ENCODE results near the gene UNC5CL. TPM values are rescaled to one million over a fixed set of nuclear protein-coding genes. Genes with fewer than 3 reads are reported as not detected.

Gene UNC5CL
- total RNA-seq, 2 experiments from 2014 or later, result 1.1 TPM

DNA sequence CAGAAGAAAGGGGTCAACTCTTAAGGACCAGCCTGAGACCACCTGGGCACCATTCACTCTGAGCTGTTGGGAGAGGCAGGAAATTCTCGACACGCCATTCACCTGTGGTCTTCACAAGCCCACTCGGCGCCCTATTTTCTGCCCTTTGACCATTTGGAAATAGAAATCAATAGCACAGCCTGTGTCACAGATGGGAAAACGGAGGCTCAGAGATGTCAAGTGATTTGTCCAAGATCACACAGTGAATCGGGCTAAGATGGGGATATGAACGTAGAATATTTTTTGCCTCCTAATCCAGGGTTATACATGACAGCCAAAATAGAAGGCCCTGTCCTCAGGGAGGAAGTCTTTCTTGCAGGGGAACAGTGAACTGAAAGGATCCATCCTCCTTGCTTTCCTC, 10.9 kb upstream of the UNC5CL start:
- ChIA-PET POLR2A (interaction anchor here (2.0 kb wide), 1 partner anchor 22 kb away, joined by 5 read pairs; no protein-coding TSS in a partner anchor), CTCF (interaction anchor here (0.7 to 5.7 kb wide), 3 partner anchors 10 to 22 kb away, joined by 3 to 35 read pairs (median 6); partner anchors contain the start of gene UNC5CL)
- no peak for DNase-seq
- Mint-ChIP-seq H3K27ac (no peak overlapping the region), H3K4me3 (no peak overlapping the region), H3K4me1 (ENCODE audit: low read depth) (peaks cover 19% of the 10 kb centered on the region), H3K36me3 (ENCODE audit: low read depth) (peaks cover 8% of the 10 kb centered on the region), H3K9me3 (ENCODE audit: insufficient read depth) (no peaks in the 10 kb centered on the region), H3K27me3 (ENCODE audit: low read depth) (no peaks in the 10 kb centered on the region)
- ATAC-seq, result no peak

- Mint-ChIP-seq H3K27ac (no peak overlapping the region), H3K27me3 (ENCODE audit: low read depth) (no peaks in the 10 kb centered on the region), H3K4me3 (no peak overlapping the region), H3K36me3 (ENCODE audit: low read depth) (peaks cover 8% of the 10 kb centered on the region), H3K9me3 (ENCODE audit: insufficient read depth) (no peaks in the 10 kb centered on the region), H3K4me1 (ENCODE audit: low read depth) (peaks cover 17% of the 10 kb centered on the region)
- no peak for DNase-seq
- ChIA-PET CTCF (interaction anchor here (0.7 to 5.7 kb wide), 3 partner anchors 10 to 21 kb away, joined by 3 to 35 read pairs (median 6); partner anchors contain the start of gene UNC5CL), POLR2A (interaction anchor here (1.5 to 2.0 kb wide), 2 partner anchors 22 kb away, joined by 4 to 5 read pairs; no protein-coding TSS in a partner anchor)
- no peak for ATAC-seq
Observed at GRCh38 chr6:41049521-41049920, 10.5 kb upstream of the UNC5CL start.

- Mint-ChIP-seq H3K9me3 (ENCODE audit: insufficient read depth) (no peaks in the 10 kb centered on the region), H3K36me3 (ENCODE audit: low read depth) (peaks cover 8% of the 10 kb centered on the region), H3K4me1 (ENCODE audit: low read depth) (peaks cover 17% of the 10 kb centered on the region), H3K27me3 (ENCODE audit: low read depth) (no peaks in the 10 kb centered on the region), H3K27ac (no peak overlapping the region), H3K4me3 (no peak overlapping the region)
- CTCF ChIA-PET, result interaction anchor here (4.8 to 5.7 kb wide), 2 partner anchors 8 to 20 kb away, joined by 27 to 35 read pairs; partner anchors contain the start of gene UNC5CL
- DNase-seq (no peak), ATAC-seq (no peak)
- POLR2A ChIA-PET, result interaction anchor here (1.5 to 2.0 kb wide), 2 partner anchors 20 to 23 kb away, joined by 4 to 5 read pairs; no protein-coding TSS in a partner anchor
Observed at GRCh38 chr6:41047745-41048732, 9.0 kb upstream of the UNC5CL start.

DNA sequence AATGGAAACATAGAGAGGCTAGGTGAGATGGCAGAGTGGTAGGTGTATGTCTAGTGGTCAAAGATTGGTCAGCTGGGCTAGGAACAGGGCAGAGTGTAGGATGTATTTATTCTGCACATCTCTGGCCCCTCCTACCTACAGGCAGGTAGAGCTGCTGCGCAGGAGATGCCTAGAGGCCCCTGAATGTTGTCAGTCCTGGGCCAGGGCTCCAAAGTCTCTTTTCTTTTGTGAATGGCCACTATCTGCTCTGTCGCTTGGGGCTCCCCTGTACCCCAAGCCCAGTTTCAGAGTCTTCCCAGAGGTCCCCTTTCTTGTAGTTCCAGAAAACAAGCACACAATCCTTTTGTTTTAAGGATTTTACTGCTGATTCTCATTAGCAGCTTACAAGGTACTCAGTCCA, 8.3 kb upstream of the UNC5CL start:
- ATAC-seq, result no peak
- no peak overlapping the region for H3K27ac Mint-ChIP-seq
- CTCF ChIA-PET, result interaction anchor here (4.8 kb wide), 1 partner anchor 19 kb away, joined by 27 read pairs; no protein-coding TSS in a partner anchor
- H3K4me3 Mint-ChIP-seq, result no peak overlapping the region
- no peaks in the 10 kb centered on the region for H3K9me3 Mint-ChIP-seq (ENCODE audit: insufficient read depth)
- H3K27me3 Mint-ChIP-seq (ENCODE audit: low read depth), result no peaks in the 10 kb centered on the region
- POLR2A ChIA-PET, result no interaction called here
- DNase-seq, result no peak
- H3K36me3 Mint-ChIP-seq (ENCODE audit: low read depth), result peaks cover 8% of the 10 kb centered on the region
- H3K4me1 Mint-ChIP-seq (ENCODE audit: low read depth), result peaks cover 11% of the 10 kb centered on the region

GRCh38 chr6:41046084-41046483, 7.1 kb upstream of the UNC5CL start:
- H3K4me3 Mint-ChIP-seq, result no peak overlapping the region
- ChIA-PET POLR2A (interaction anchor here (0.7 to 1.0 kb wide), 2 partner anchors 11 to 18 kb away, joined by 3 read pairs; no protein-coding TSS in a partner anchor), CTCF (interaction anchor here (1.1 to 4.8 kb wide), 5 partner anchors 8 to 21 kb away, joined by 3 to 27 read pairs (median 5); no protein-coding TSS in a partner anchor)
- H3K4me1 Mint-ChIP-seq (ENCODE audit: low read depth), result no peaks in the 10 kb centered on the region
- no peaks in the 10 kb centered on the region for H3K9me3 Mint-ChIP-seq (ENCODE audit: insufficient read depth)
- H3K27me3 Mint-ChIP-seq (ENCODE audit: low read depth), result no peaks in the 10 kb centered on the region
- no peaks in the 10 kb centered on the region for H3K36me3 Mint-ChIP-seq (ENCODE audit: low read depth)
- ATAC-seq (no peak), DNase-seq (no peak)
- H3K27ac Mint-ChIP-seq, result no peak overlapping the region

DNA sequence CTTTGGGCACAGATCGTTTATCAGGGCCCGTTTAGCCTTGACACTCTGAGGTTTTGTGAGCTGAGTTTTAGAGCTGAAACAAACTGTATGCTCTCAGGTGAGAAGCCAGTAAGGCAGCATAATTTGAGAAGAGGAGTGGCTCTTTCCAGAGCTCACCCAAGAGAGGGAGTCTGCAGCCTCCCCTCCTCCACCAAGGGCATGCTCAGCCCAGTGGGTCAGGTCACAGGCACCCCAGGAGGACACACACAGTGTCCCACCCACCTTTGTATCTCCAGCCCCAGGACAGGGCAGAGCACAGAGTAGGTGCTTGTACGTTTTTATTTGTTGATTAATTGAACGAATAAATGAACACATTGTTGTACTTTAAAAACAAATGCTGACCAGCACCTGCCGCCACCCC, 6.6 kb upstream of the UNC5CL start:
- Mint-ChIP-seq H3K4me3 (no peak overlapping the region), H3K36me3 (ENCODE audit: low read depth) (no peaks in the 10 kb centered on the region), H3K27ac (no peak overlapping the region), H3K9me3 (ENCODE audit: insufficient read depth) (no peaks in the 10 kb centered on the region), H3K4me1 (ENCODE audit: low read depth) (peaks cover 4% of the 10 kb centered on the region), H3K27me3 (ENCODE audit: low read depth) (no peaks in the 10 kb centered on the region)
- ATAC-seq (no peak), DNase-seq (no peak)
- POLR2A ChIA-PET, result interaction anchor here (0.6 to 0.7 kb wide), 2 partner anchors 17 to 218 kb away, joined by 3 to 7 read pairs; no protein-coding TSS in a partner anchor
- CTCF ChIA-PET, result interaction anchor here (1.1 to 4.8 kb wide), 6 partner anchors 8 to 18 kb away, joined by 3 to 27 read pairs (median 5); no protein-coding TSS in a partner anchor

DNA sequence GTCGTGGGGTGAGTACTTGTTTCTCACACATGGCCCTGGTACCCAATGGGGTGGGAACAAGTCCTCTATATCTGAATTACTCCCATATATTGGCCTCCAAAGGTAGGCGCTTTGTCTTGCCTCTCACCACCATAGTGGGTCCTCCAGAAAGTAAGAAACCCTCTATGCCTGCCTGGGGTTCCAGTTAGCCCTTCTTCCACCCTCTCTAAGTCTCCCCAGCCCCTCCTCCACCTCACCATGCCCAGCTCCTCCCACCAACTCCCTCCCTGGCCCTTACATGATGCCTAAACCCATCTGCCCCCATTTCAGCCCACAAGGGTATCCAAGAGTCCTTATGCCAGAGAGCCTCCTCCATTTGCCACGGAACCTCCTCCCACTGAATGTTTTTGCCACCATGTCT, 4.1 kb upstream of the UNC5CL start:
- no peaks in the 10 kb centered on the region for H3K9me3 Mint-ChIP-seq (ENCODE audit: insufficient read depth)
- ATAC-seq, result no peak
- no peak for DNase-seq
- ChIA-PET POLR2A (no interaction called here), CTCF (interaction anchor here (4.8 kb wide), 1 partner anchor 15 kb away, joined by 27 read pairs; no protein-coding TSS in a partner anchor)
- no peak overlapping the region for H3K4me3 Mint-ChIP-seq
- H3K36me3 Mint-ChIP-seq (ENCODE audit: low read depth), result no peaks in the 10 kb centered on the region
- peaks cover 9% of the 10 kb centered on the region for H3K4me1 Mint-ChIP-seq (ENCODE audit: low read depth)
- H3K27me3 Mint-ChIP-seq (ENCODE audit: low read depth), result no peaks in the 10 kb centered on the region
- H3K27ac Mint-ChIP-seq, result no peak overlapping the region

DNA sequence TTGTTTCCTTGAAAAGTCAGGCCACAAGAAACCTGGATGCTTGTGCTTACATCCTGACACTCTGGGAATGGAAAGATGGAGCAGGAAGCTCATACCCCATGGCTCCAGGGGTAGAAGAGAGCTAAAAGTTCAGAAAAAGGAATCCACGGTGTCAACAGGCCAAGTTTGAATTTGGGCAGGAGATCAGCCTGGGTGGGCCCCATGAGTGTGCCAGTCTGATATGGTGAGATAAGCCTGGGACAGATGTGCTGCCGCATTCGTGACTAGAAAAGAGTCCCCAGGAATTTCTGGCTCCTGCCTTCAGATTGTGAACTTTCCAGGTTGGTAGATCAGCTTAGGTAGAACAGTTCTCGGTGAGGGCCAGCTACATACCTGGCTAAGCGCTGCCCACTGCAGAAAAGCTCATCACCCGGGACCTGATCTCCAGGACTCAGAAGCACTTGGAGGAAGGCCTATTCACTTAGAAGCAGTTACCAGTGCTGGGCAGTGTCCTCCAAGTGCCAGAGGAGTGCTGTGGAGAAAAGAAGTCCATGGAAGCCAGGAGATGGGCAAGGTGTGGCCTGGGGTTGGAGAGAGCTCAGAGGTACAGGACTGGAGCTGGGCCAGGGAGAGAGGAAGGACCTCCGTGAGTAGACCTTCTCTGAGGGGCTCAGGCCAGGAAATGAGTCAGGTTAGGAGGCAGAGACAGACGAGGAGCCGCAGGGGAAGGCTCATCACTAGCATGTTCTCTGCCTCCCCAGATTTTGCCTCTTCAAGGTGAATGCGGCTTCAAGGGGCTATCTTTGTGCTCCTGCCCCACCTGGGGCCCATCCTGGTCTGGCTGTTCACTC, 3.4 kb upstream of the UNC5CL start, which contains the start of gene TSPO2:
TSS of gene TSPO2 (plus strand) at position 242 of the 830 bp plus-strand sequence. CDS start at position 761, 519 bp downstream.
- H3K9me3 Mint-ChIP-seq (ENCODE audit: insufficient read depth), result no peaks in the 10 kb centered on the region
- peaks cover 9% of the 10 kb centered on the region for H3K4me1 Mint-ChIP-seq (ENCODE audit: low read depth)
- no peaks in the 10 kb centered on the region for H3K27me3 Mint-ChIP-seq (ENCODE audit: low read depth)
- no peaks in the 10 kb centered on the region for H3K36me3 Mint-ChIP-seq (ENCODE audit: low read depth)
- H3K4me3 Mint-ChIP-seq, result no peak within 1 kb of the TSS
- H3K27ac Mint-ChIP-seq, result peak within 1 kb of the TSS; percentile 39
- CTCF ChIA-PET, result interaction anchor here (1.0 to 1.3 kb wide), 3 partner anchors 14 to 140 kb away, joined by 3 to 5 read pairs (median 4); no protein-coding TSS in a partner anchor
- no peak for DNase-seq
- POLR2A ChIA-PET, result interaction anchor here (1.3 kb wide), 1 partner anchor 11 kb away, joined by 3 read pairs; the partner anchor contains the start of gene APOBEC2
- ATAC-seq, result no peak

DNA sequence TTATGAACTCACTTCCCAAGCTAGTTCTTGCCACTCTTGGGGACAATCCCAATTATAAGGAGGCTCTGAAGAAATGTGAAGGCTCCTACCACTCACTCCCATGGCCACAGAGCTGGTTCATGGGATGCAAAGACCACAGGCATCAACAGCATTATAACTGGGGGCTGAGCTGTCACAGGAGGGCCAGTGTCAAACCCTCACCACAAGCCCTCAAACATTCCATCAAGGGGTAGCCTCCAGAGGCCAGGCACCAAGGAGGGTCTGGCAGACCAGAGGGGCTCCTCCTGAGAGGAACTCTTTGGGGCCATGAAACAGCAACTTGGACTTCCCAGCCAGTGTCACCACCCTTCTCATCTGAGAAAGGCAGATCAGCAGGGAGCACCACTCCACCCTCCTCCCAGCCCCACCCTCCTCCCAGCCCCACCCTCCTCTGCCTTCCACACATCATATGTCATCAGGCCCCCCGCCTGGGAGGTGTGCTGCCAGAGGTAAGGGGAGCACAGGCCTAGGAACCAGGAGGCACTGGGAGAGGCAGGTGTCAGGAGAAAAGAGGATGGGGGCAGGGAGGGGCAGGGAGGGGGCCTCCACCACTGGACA, 2.0 kb upstream of the UNC5CL start:
- H3K9me3 Mint-ChIP-seq (ENCODE audit: insufficient read depth), result no peaks in the 10 kb centered on the region
- ChIA-PET POLR2A (interaction anchor here (1.3 to 2.1 kb wide), 2 partner anchors 12 to 13 kb away, joined by 3 to 11 read pairs; partner anchors contain the start of gene APOBEC2), CTCF (interaction anchor here (2.4 to 6.6 kb wide), 5 partner anchors 10 to 29 kb away, joined by 7 to 130 read pairs (median 35); partner anchors contain the start of gene APOBEC2)
- ATAC-seq (no peak), DNase-seq (no peak)
- H3K27me3 Mint-ChIP-seq (ENCODE audit: low read depth), result no peaks in the 10 kb centered on the region
- no peak overlapping the region for H3K27ac Mint-ChIP-seq
- H3K36me3 Mint-ChIP-seq (ENCODE audit: low read depth), result no peaks in the 10 kb centered on the region
- no peak overlapping the region for H3K4me3 Mint-ChIP-seq
- H3K4me1 Mint-ChIP-seq (ENCODE audit: low read depth), result peaks cover 12% of the 10 kb centered on the region

DNA sequence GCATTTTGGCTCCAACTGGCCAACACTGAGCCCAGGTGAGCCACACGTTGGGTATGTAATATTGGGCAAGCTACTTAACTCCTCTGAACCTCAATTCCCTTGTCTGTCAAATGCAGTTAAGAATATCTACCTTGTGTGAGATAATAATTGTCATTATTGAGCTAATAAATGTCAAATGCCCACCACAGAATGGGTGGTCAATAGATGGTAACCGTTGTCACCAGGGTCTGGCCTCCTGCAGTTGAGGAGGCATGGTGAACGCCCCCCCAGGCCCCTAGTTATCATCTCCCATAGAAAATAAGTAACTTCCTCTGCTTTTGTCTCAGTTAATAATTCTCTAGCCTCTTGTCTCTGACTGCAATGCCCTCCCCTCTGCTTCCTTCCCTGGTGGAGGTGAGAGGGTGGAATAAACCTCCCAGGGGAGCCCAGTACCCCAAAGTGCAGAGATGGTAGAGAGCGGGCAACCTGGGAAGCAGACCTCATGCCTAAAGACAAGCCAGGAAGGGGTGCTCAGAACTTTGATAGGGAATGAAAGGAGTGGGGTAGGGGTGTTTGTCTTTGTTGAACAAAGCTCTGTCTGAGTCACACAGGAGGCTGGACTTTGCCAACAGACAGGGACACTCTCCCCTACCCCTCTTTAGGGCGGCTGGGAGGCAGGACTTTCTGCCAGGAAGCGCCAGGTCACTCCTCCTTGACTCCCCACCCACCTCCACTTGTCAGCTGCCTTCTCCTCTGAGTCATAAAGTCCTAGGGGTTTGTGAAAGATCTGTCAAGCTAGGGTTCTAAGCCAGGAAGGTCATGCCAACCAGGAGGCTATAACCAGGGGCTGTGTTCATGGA, 1.3 kb upstream of the UNC5CL start:
- Mint-ChIP-seq H3K9me3 (ENCODE audit: insufficient read depth) (no peaks in the 10 kb centered on the region), H3K4me3 (no peak overlapping the region), H3K27me3 (ENCODE audit: low read depth) (no peaks in the 10 kb centered on the region), H3K36me3 (ENCODE audit: low read depth) (no peaks in the 10 kb centered on the region), H3K27ac (peak overlapping the region; percentile 27), H3K4me1 (ENCODE audit: low read depth) (peaks cover 12% of the 10 kb centered on the region)
- DNase-seq (peak; percentile 26), ATAC-seq (no peak)
- ChIA-PET POLR2A (interaction anchor here (2.1 kb wide), 1 partner anchor 12 kb away, joined by 11 read pairs; no protein-coding TSS in a partner anchor), CTCF (interaction anchor here (0.9 to 6.6 kb wide), 11 partner anchors 10 to 142 kb away, joined by 3 to 130 read pairs (median 7); partner anchors contain the start of gene APOBEC2)
